Endothelial cell of umbilical vein (primary cell): ENCODE data around the gene MMP23B.

Experiments
- EZH2 ChIP-seq: IDR thresholded peaks from 2 replicates; pipeline ENCODE4 v1.6.1; 2012; ENCODE audit warnings: borderline replicate concordance, low read depth, mild to moderate bottlenecking, moderate library complexity, low read length, inconsistent platforms; ENCODE audit not compliant: severe bottlenecking
- MYC ChIP-seq: IDR thresholded peaks from one replicate; pipeline ENCODE4 v1.6.1; 2011; ENCODE audit warnings: mild to moderate bottlenecking, low read depth, low read length
- POLR2A ChIP-seq: IDR thresholded peaks from 2 replicates; pipeline ENCODE4 v1.6.1; 2012; ENCODE audit warnings: low read depth, mild to moderate bottlenecking, control low read depth, low read length
- TF ChIP-seq, protein P1 (sequence below), 2 donors: IDR thresholded peaks; 1 replicate in 1 of 2; 2 replicates in 1 of 2; pipeline ENCODE4 v1.5.1; 2011; ENCODE audit warnings: low read length in 2 of 2, mild to moderate bottlenecking in 2 of 2, moderate library complexity in 2 of 2, control low read depth in 1 of 2, inconsistent platforms in 1 of 2, low read depth in 1 of 2; ENCODE audit not compliant: insufficient read depth in 1 of 2; ENCODE audit errors: extremely low read depth in 1 of 2

DNA sequence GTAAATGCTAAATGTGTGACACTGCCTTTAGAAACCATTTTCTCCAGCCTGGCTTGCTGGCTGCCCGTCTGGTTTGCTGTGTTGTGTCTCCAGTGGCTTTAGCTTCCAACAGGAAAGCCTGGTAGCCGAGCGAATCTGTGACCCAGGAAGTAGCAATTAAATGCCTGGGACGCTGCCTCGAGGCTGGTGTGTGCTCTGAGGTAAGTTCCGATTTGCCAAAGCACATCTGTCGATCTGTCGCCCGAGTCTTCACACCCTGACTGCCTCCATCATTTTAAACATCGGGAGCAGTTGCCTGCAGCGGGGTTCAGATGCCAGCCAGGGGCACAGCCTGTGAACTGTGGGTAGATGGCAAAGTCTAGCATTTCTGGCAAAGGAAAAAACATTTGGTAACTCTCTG lies 14.5 kb upstream of the MMP23B start:
- TF ChIP-seq MYC (no peak), EZH2 (no peak), POLR2A (no peak)
- TF ChIP-seq, protein P1, sequence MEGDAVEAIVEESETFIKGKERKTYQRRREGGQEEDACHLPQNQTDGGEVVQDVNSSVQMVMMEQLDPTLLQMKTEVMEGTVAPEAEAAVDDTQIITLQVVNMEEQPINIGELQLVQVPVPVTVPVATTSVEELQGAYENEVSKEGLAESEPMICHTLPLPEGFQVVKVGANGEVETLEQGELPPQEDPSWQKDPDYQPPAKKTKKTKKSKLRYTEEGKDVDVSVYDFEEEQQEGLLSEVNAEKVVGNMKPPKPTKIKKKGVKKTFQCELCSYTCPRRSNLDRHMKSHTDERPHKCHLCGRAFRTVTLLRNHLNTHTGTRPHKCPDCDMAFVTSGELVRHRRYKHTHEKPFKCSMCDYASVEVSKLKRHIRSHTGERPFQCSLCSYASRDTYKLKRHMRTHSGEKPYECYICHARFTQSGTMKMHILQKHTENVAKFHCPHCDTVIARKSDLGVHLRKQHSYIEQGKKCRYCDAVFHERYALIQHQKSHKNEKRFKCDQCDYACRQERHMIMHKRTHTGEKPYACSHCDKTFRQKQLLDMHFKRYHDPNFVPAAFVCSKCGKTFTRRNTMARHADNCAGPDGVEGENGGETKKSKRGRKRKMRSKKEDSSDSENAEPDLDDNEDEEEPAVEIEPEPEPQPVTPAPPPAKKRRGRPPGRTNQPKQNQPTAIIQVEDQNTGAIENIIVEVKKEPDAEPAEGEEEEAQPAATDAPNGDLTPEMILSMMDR (IDR thresholded peaks at IDR 0.05; ENCODE audit: extremely low read depth in 1 of 2, insufficient read depth in 1 of 2, low read depth in 1 of 2, low read length in 2 of 2), result no peak
